KOPT-K1 (cell line): ENCODE results near the gene TMEM87A.
"Not testable (repeated sequence)": the region's sequence is repeated elsewhere in the genome, so short reads cannot be mapped to it uniquely, and the experiment has no call there.

Experiments used
- H3K27ac ChIP-seq: fragments of 200-600 bp; sonication (generic); 2 replicates; pipeline ENCODE4 v1.5.1; 2016; ENCODE audit warnings: antibody characterized with exemption, mild to moderate bottlenecking, low read depth, low read length; ENCODE audit not compliant: poor library complexity, severe bottlenecking
- H3K36me3 ChIP-seq: fragments of 200-600 bp; sonication (generic); 2 replicates; pipeline ENCODE4 v1.5.1; 2017; ENCODE audit warnings: antibody characterized with exemption, mild to moderate bottlenecking, low read length, moderate library complexity; ENCODE audit not compliant: insufficient read depth
- H3K9me3 ChIP-seq: fragments of 200-600 bp; sonication (generic); 2 replicates; pipeline ENCODE4 v1.5.1; 2017; ENCODE audit warnings: antibody characterized with exemption, low read length, mild to moderate bottlenecking; ENCODE audit not compliant: insufficient read depth, poor library complexity, severe bottlenecking

TMEM87A gene

DNA sequence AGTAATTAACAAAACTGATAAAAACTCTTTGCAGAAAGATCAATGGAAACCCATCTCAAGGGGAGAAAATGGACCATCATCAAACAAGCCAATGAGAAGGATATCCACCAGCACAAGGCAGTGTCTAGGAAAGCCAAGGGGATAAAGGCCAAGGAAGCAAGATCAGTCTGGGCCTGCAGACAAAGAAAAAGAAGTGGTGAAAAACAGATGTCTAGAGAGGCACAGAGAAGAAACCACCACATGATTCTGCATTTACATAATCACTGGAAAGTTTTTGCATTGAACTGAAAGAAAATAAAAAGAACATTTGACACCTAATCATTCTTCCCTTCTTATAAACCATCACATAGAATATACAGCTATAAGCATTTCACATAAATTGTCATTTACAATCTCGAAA, 42.1 kb downstream of the TMEM87A start:
- Histone ChIP-seq H3K9me3 (no peaks in the 10 kb centered on the region), H3K27ac (no peak overlapping the region), H3K36me3 (peaks cover 97% of the 10 kb centered on the region)

DNA sequence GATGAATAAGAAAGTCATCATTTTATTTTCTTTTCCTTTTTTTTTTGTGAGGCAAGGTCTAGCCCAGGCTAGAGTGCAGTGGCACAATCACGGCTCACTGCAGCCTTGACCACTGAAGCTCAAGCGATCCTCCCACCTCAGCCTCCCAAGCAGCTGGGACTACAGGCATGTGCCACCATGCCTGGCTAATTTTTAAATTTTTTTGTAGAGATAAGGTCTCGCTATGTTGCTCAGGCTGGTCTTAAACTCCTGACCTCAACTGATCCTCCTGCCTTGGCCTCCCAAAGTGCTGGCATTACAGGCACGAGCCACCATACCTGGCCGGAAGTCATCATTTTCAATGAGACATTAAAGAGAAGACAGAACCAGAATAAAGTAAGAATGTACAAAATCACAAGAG, 44.3 kb downstream of the TMEM87A start:
- H3K27ac ChIP-seq, H3K9me3 ChIP-seq: not testable (repeated sequence)
- H3K36me3 ChIP-seq, result peaks cover 98% of the 10 kb centered on the region

GRCh38 chr15:42228036-42228435, 45.2 kb downstream of the TMEM87A start:
- H3K9me3 ChIP-seq, result no peaks in the 10 kb centered on the region
- no peak overlapping the region for H3K27ac ChIP-seq
- H3K36me3 ChIP-seq, result peaks cover 98% of the 10 kb centered on the region

- Histone ChIP-seq H3K27ac (no peak overlapping the region), H3K9me3 (no peaks in the 10 kb centered on the region), H3K36me3 (peaks cover 97% of the 10 kb centered on the region)
Observed at GRCh38 chr15:42226648-42227047, 46.6 kb downstream of the TMEM87A start.

DNA sequence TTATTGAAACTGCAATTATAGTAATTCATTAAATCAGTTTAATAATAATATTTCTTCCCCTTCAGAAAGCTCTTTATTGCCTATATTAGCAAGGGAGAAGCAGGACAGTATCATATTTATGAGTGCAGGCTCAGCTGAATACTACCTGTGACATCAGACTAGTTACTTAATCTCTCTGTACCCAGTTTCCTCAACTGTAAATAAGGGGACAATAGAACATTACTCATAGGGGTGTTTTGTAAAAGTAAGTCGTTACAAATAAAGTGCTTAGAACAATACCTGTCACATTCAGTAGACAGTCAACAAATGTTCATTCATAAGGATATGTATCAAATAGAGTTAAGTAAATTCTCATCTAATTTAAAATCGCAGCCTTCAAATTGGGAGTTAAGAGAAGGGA, 53.0 kb downstream of the TMEM87A start:
- Histone ChIP-seq H3K27ac (no peak overlapping the region), H3K9me3 (no peaks in the 10 kb centered on the region), H3K36me3 (peaks cover 84% of the 10 kb centered on the region)

DNA sequence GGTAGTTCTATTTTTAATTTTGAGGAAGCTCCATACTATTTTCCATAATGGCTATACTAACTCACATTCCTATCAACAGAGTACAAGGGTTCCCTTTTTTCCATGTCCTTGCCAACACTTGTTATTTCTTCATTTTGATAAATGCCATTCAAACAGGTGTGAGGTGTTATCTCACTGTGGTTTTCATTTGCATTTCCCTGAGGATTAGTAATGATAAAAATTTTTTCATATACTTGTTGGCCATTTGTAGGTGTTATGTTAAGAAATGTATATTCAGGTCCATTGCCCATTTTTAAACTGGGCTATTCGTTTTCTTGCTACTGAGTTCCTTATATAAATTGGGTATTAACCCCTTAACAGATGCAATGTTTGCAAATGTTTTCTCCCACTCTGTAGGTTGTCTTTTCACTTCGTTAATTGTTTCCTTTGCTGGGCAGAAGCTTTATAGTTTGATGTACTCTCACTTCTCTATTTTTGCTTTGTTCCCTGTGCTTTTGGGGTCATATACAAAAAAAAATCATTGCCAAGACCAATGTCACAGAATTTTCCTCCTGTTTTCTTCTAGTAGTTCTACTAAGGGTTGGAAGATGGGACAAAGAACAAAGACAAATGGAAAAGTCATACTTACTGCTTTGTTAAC, 54.2 kb downstream of the TMEM87A start:
- Histone ChIP-seq H3K36me3 (peaks cover 82% of the 10 kb centered on the region), H3K27ac (no peak overlapping the region), H3K9me3 (no peaks in the 10 kb centered on the region)

DNA sequence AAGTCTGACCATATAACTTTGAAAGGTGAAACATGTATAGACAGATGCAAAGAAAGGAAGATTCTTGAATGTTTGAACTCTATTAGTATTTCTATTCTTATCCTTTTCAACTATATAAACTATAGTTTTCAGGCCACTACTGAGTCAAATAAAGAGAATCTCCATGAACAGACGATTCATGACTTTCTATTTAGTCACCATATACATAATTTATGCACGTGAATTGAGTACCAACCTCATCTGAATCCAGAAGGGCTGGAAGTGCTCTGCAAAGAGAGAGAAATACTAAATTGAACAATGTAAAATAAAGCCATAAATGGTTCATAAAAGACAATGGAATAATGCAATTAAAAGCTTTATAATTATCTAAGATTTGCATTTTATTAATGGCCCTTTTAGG, 55.7 kb downstream of the TMEM87A start:
- H3K27ac ChIP-seq, result no peak overlapping the region
- peaks cover 80% of the 10 kb centered on the region for H3K36me3 ChIP-seq

DNA sequence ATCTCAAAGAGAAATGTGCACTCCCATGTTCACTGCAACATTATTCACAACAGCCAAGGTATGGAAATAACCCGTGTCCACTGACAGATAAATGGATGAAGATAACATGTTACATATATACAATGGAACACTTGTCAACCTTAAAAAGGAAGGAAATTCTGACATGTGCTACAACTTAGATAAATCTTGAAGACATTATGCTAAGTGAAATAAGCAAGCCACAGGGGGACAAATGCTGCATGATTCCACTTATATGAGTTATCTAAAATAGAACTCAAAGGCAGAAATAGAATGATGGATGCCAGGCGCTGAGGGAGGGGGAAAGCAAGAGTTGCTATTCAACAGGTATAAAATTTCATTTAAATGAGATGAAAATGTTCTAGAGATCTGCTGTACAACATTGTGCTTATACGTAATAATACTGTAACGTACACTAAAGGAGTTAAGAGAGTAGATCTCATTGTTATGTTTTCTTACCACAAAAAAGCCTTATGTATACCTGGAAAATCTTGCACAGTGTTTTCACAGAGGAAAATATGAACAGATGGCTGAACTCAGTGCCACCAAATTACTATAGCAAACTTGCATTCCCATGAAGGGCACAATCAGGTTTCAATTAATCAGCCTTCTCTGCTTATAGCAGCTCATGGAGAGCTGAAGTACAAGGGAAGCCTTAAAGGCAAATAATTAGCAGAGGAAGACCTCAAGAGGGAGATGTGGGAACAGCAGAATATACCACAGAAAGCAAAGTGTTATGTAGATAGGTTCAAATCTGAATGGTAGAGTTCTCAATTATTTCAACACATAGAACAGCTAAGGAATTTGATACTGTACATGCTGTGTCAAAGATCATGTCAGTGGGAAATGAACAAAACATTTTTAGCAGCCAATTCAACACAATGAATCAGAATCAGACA, 57.1 kb downstream of the TMEM87A start:
- Histone ChIP-seq H3K36me3 (peaks cover 84% of the 10 kb centered on the region), H3K9me3 (no peaks in the 10 kb centered on the region), H3K27ac (no peak overlapping the region)

More for the DNA sequence above, 55.7 kb downstream of the TMEM87A start:
- H3K9me3 ChIP-seq, result no peaks in the 10 kb centered on the region

- no peak overlapping the region for H3K27ac ChIP-seq
- peaks cover 93% of the 10 kb centered on the region for H3K36me3 ChIP-seq
- H3K9me3 ChIP-seq, result no peaks in the 10 kb centered on the region
Observed at GRCh38 chr15:42214600-42214999, 58.6 kb downstream of the TMEM87A start.

- no peak overlapping the region for H3K27ac ChIP-seq
- H3K36me3 ChIP-seq, result peaks cover 89% of the 10 kb centered on the region
- no peaks in the 10 kb centered on the region for H3K9me3 ChIP-seq
Observed at GRCh38 chr15:42213511-42213910, 59.7 kb downstream of the TMEM87A start.

DNA sequence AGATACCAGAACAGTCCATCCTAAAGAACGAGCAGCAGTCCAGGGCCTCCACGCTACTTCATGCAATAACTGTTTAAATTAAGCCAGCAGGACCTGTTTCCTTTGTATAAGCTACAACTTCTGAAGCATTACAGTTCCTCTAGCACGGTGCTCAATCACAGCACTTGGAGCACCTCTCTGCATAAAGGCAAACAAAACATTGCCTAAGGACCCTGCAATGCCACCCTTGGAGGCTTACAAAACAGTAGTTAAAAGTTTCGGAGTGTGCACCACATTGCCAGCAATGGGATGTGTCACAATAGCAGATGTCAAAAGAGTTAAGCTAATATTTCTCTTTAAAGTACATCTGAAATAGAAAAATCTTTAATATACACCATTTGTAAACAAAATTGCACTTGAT, 62.5 kb downstream of the TMEM87A start:
- no peak overlapping the region for H3K27ac ChIP-seq
- no peaks in the 10 kb centered on the region for H3K9me3 ChIP-seq
- peaks cover 60% of the 10 kb centered on the region for H3K36me3 ChIP-seq

GRCh38 chr15:42207674-42208579, 65.3 kb downstream of the TMEM87A start, which contains the start of gene VPS39:
Gene VPS39, minus strand, starts transcription at chr15:42208304. Its CDS starts 151 bp downstream, at chr15:42208153.
- H3K36me3 ChIP-seq, result peaks cover 36% of the 10 kb centered on the region
- no peaks in the 10 kb centered on the region for H3K9me3 ChIP-seq
- H3K27ac ChIP-seq, result peak within 1 kb of the TSS; percentile 82

- Histone ChIP-seq H3K27ac (no peak overlapping the region), H3K36me3 (peaks cover 32% of the 10 kb centered on the region), H3K9me3 (no peaks in the 10 kb centered on the region)
Observed at GRCh38 chr15:42206406-42206805, 66.8 kb downstream of the TMEM87A start.

- peaks cover 17% of the 10 kb centered on the region; the same call in 1 of the 2 replicates for H3K36me3 ChIP-seq
- no peak overlapping the region for H3K27ac ChIP-seq
- H3K9me3 ChIP-seq, result no peaks in the 10 kb centered on the region
Observed at GRCh38 chr15:42203891-42204290, 69.3 kb downstream of the TMEM87A start.

DNA sequence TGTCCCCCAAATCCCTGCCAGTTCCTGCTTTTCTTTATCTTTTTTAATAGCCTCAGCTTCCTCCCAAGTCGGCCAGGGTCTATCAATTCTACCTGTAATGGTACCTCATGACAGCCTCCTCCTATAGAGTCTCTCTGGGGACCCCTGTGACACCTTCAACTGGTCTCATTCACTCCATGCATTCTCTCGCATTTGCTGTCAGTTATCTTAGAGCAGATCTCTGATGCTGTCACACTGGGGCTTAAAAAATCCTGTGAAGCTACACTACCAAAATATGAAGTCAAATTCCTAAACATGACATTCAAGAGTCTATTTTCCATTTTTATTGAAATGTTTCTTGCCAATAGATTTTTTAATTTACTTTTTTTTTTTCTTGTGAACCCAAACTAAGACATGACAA, 70.6 kb downstream of the TMEM87A start:
- peaks cover 25% of the 10 kb centered on the region; the same call in 1 of the 2 replicates for H3K36me3 ChIP-seq
- H3K9me3 ChIP-seq, result no peaks in the 10 kb centered on the region
- no peak overlapping the region for H3K27ac ChIP-seq
